ENCODE measurements around the gene HIF1A.

DNA sequence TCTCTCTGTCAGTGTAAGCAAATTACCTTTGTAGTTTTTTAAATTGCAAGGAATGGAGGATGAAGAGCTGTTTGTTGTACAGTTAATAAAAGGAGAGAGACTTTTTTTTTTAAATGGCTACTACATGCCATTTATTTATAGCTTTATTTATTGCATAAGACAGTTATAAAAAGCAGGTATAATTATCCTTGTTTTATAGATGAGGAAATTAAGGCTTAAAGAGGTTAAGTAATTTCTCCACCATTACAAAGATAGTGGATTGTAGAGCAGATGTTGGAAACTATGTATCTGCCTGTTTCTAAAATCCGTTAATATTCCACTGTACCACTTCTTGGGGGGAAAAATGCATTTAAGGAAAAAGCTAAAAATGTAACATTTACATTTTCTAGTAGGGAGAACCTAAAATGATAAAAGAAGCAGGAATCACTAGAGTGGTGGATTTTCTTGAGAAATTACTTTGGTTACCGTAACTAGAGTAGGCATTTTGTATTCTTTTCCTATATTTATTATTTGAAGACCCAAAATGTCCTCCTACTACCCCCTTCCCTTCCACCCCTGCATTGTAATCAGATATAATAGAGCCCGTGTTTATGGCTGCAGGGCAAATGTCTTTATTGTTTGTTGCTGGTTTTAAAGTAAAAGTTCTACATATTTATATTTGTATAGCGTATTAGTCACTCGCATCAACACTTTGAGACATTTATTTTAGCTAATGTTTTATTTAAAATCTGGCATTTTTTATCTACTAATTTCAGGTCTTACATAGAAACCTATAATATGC, 69.2 kb downstream of the HIF1A start:
- TF ChIP-seq, protein P1, sequence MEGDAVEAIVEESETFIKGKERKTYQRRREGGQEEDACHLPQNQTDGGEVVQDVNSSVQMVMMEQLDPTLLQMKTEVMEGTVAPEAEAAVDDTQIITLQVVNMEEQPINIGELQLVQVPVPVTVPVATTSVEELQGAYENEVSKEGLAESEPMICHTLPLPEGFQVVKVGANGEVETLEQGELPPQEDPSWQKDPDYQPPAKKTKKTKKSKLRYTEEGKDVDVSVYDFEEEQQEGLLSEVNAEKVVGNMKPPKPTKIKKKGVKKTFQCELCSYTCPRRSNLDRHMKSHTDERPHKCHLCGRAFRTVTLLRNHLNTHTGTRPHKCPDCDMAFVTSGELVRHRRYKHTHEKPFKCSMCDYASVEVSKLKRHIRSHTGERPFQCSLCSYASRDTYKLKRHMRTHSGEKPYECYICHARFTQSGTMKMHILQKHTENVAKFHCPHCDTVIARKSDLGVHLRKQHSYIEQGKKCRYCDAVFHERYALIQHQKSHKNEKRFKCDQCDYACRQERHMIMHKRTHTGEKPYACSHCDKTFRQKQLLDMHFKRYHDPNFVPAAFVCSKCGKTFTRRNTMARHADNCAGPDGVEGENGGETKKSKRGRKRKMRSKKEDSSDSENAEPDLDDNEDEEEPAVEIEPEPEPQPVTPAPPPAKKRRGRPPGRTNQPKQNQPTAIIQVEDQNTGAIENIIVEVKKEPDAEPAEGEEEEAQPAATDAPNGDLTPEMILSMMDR (IDR thresholded peaks at IDR 0.05) = no peak
- TF ChIP-seq POLR2A (IDR thresholded peaks at IDR 0.05) = no peak

Measured in heart left ventricle (tissue), 13 donors.